K562 (cell line): ENCODE data around the gene PRODH2. TPM values are rescaled to one million over a fixed set of nuclear protein-coding genes. Genes with fewer than 3 reads are reported as not detected.

Experiments used
- CCAR2 ChIP-seq: fragments of 200-400 bp; formaldehyde crosslinking; IDR thresholded peaks from 2 replicates; pipeline ENCODE4 v1.6.1; 2017; ENCODE audit warnings: mild to moderate bottlenecking, low read depth, low read length
- CTBP1 ChIP-seq: fragments of 450-650 bp; IDR thresholded peaks from 2 replicates; pipeline ENCODE4 v1.6.1; 2016; ENCODE audit warnings: borderline replicate concordance
- CXXC5 ChIP-seq: fragments of 250-450 bp; sonication (Bioruptor Pico); IDR thresholded peaks from 2 replicates; pipeline ENCODE4 v1.8.0; 2022; ENCODE audit warnings: inconsistent platforms, mild to moderate bottlenecking, moderate library complexity
- ELF4 ChIP-seq: fragments of 450-650 bp; formaldehyde crosslinking; IDR thresholded peaks from 2 replicates; pipeline ENCODE4 v1.4.0; 2022; ENCODE audit warnings: missing genetic modification characterization
- EP300 ChIP-seq: IDR thresholded peaks from 2 replicates; pipeline ENCODE4 v1.6.1; 2012; ENCODE audit warnings: low read length, improper control_type of control experiment
- FOXP1 ChIP-seq: sonication (generic); formaldehyde crosslinking; IDR thresholded peaks from 2 replicates; pipeline ENCODE4 v1.8.0; 2022; ENCODE audit warnings: mild to moderate bottlenecking, missing genetic modification reagents
- GTF2E2 ChIP-seq: fragments of 200-800 bp; sonication (Bioruptor generic); IDR thresholded peaks from 2 replicates; pipeline ENCODE4 v1.6.1; 2016; ENCODE audit warnings: missing genetic modification characterization, missing compliant biosample characterization
- HDAC8 ChIP-seq: fragments of 450-650 bp; IDR thresholded peaks from 2 replicates; pipeline ENCODE4 v1.6.1; 2016; ENCODE audit warnings: mild to moderate bottlenecking, missing genetic modification characterization, moderate library complexity, missing compliant biosample characterization
- HMGN3 ChIP-seq: IDR thresholded peaks from 2 replicates; pipeline ENCODE4 v1.6.1; 2011; ENCODE audit warnings: borderline replicate concordance, low read depth, mild to moderate bottlenecking, mixed read lengths, low read length; ENCODE audit not compliant: insufficient read length; ENCODE audit errors: extremely low read depth
- ID3 ChIP-seq, 2 experiments: fragments of 250-450 bp in 1 of 2; fragments of 450-650 bp in 1 of 2; sonication (Bioruptor Pico) in 1 of 2; IDR thresholded peaks; 2 replicates each; pipeline versions ENCODE4 v1.6.1 to v1.8.0; 2016 to 2021; ENCODE audit warnings: mild to moderate bottlenecking in 2 of 2, moderate library complexity in 2 of 2, missing compliant biosample characterization in 1 of 2, missing genetic modification characterization in 1 of 2
- KAT2B ChIP-seq: IDR thresholded peaks from one replicate; pipeline ENCODE4 v1.6.1; 2012; ENCODE audit warnings: low read depth, mild to moderate bottlenecking, control low read depth, inconsistent platforms, low read length, moderate library complexity
- KLF13 ChIP-seq: fragments of 450-650 bp; IDR thresholded peaks from 2 replicates; pipeline ENCODE4 v1.6.1; 2016; ENCODE audit warnings: missing genetic modification characterization, low read depth, mild to moderate bottlenecking, missing compliant biosample characterization, moderate library complexity, borderline replicate concordance
- L3MBTL2 ChIP-seq: fragments of 450-650 bp; IDR thresholded peaks from 2 replicates; pipeline ENCODE4 v1.6.1; 2016; ENCODE audit warnings: mild to moderate bottlenecking, moderate library complexity
- MAFF ChIP-seq: IDR thresholded peaks from 2 replicates; pipeline ENCODE4 v1.6.1; 2012; ENCODE audit warnings: low read length, improper control_type of control experiment
- MCM2 ChIP-seq: fragments of 450-650 bp; IDR thresholded peaks from 2 replicates; pipeline ENCODE4 v1.6.1; 2017; ENCODE audit warnings: low read depth, mild to moderate bottlenecking
- MYNN ChIP-seq, 2 experiments: sonication (generic); formaldehyde crosslinking in 1 of 2; IDR thresholded peaks; 2 replicates each; pipeline versions ENCODE4 v1.5.0 to v1.6.1; 2016 to 2020; ENCODE audit warnings: antibody characterized with exemption in 1 of 2, missing genetic modification reagents in 1 of 2
- NKRF ChIP-seq: fragments of 450-650 bp; IDR thresholded peaks from 2 replicates; pipeline ENCODE4 v1.6.1; 2016; ENCODE audit warnings: borderline replicate concordance
- PKNOX1 ChIP-seq: fragments of 450-650 bp; IDR thresholded peaks from 2 replicates; pipeline ENCODE4 v1.6.1; 2016
- PML ChIP-seq: IDR thresholded peaks from 2 replicates; pipeline ENCODE4 v1.6.1; 2012; ENCODE audit warnings: low read length, inconsistent platforms
- POLR2A ChIP-seq: fragments of 450-650 bp; conservative IDR thresholded peaks from 2 replicates; pipeline ENCODE4 v1.6.1; 2016
- POLR2B ChIP-seq: fragments of 450-650 bp; IDR thresholded peaks from 2 replicates; pipeline ENCODE4 v1.6.1; 2018; ENCODE audit warnings: low read depth; ENCODE audit not compliant: partially characterized antibody
- ZNF12 ChIP-seq: sonication (generic); formaldehyde crosslinking; IDR thresholded peaks from 2 replicates; pipeline ENCODE4 v1.4.0; 2020; ENCODE audit warnings: mild to moderate bottlenecking, missing genetic modification reagents
- ZNF212 ChIP-seq: fragments of 450-650 bp; formaldehyde crosslinking; IDR thresholded peaks from 2 replicates; pipeline ENCODE4 v1.4.0; 2020; ENCODE audit warnings: mild to moderate bottlenecking
- ZNF41 ChIP-seq: fragments of 250-450 bp; sonication (Bioruptor Pico); conservative IDR thresholded peaks from 2 replicates; pipeline ENCODE4 v1.4.0; 2020; ENCODE audit warnings: mild to moderate bottlenecking
- ZNF764 ChIP-seq: fragments of 250-450 bp; sonication (Bioruptor Pico); IDR thresholded peaks from 2 replicates; pipeline ENCODE4 v1.4.0; 2020; ENCODE audit warnings: low read depth, mild to moderate bottlenecking, moderate library complexity
- polyA plus RNA-seq, 8 experiments: library from polyadenylated mRNA; depleted of rRNA in 4 of 8; stranded (reverse) in 5 of 8; unstranded in 3 of 8; fragments of >200 nt; fragmentation: Nextera tagmentation in 2 of 8; fragmentation: Illumina TruSeq in 1 of 8; extraction: Ambion mirVana in 2 of 8; extraction: Trizol in 1 of 8; gene quantifications; 2 replicates each; pipeline versions ENCODE4 v1.2.1 to v1.2.3, GENCODE V29; 2011 to 2014; ENCODE audit warnings: inconsistent platforms in 1 of 8, missing spikeins in 1 of 8
- total RNA-seq, 7 experiments: library from RNA; depleted of rRNA in 6 of 7; stranded (reverse); fragments of >200 nt in 6 of 7; fragmentation: Illumina TruSeq in 2 of 7; extraction: Trizol in 2 of 7; gene quantifications; 2 replicates each; pipeline versions ENCODE4 v1.2.1 to v1.2.3, GENCODE V29; 2011 to 2021; ENCODE audit warnings: low replicate concordance in 1 of 7

PRODH2 gene
- total and polyA plus RNA-seq, 9 of the 15 experiments (the other 6 are each of a cell fraction or from before 2014, with no cell fraction given), result not detected

DNA sequence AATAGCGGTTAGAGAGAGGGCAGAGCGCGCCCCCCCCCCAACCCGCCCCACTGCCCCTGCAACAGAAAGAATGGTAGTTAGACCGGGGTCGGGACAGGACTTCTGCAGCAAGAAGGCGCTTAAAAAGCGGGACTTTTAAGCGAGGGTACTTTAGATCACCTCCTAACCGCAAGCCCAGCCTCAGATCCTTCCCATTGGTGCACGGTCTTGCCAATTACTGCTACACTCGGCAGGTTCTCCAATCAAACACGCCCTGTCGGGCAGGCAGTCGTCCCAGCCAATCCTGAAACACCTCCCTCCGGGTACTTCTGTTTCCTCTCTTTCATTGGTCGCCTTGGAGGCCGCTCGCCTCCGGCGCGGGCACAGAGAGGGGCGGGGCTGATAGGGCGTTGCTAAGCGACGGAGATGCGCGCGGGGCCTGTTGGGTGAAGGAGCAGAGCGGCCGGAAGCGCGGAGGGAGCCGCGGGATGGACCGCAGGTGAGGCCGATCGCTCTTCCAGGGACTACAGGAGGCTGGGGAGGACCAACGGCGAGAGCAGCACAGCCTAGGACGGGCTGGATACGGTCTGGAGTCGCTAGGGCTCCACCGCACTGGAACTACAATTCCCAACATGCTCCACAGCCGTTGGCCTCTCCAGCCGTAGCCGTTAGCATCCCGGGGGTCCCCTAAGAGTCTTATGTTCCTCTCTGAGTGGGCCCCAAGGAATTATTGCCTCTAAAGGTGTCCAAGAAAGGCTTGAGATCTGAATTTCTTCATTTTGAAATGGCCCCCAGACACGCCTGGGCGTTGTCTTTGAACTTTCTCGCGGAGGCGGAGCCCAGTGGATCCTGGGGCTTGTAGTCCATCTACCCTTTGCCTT is 54.7 kb downstream of the PRODH2 start, which contains the start of gene PROSER3 (continued):
- TF ChIP-seq PKNOX1 (peak; percentile 100), PML (peak; percentile 55; the same call in 1 of the 2 replicates), ZNF41 (0 out of 2 replicates have a peak, but pooled peaks have one; percentile 29), HMGN3 (peak; percentile 24), ID3 (CRISPR knock-in tag; IDR thresholded peaks at IDR 0.05) (no peak), ID3 (tag; IDR thresholded peaks at IDR 0.05) (peak; percentile 44; the same call in 1 of the 2 replicates), POLR2A (peak; percentile 88), KAT2B (no peak), CTBP1 (peak; percentile 80; the same call in 1 of the 2 replicates), MAFF (0 out of 2 replicates have a peak, but pooled peaks have one; percentile 6), L3MBTL2 (peak; percentile 60), MCM2 (no peak), EP300 (no peak), ELF4 (CRISPR knock-in tag) (0 out of 2 replicates have a peak, but pooled peaks have one; percentile 20), FOXP1 (peak; percentile 79; the same call in 1 of the 2 replicates), ZNF12 (CRISPR knock-in tag) (peak; percentile 33; the same call in 1 of the 2 replicates), CXXC5 (CRISPR knock-in tag) (peak; percentile 74), CCAR2 (no peak), NKRF (peak; percentile 22; the same call in 1 of the 2 replicates), POLR2B (peak; percentile 60), KLF13 (tag) (0 out of 2 replicates have a peak, but pooled peaks have one; percentile 37), ZNF212 (CRISPR knock-in tag) (peak; percentile 54; the same call in 1 of the 2 replicates), ZNF764 (CRISPR knock-in tag) (no peak), MYNN (IDR thresholded peaks at IDR 0.05) (peak; percentile 97), MYNN (CRISPR knock-in tag; IDR thresholded peaks at IDR 0.05) (no peak), HDAC8 (tag) (peak; percentile 70; the same call in 1 of the 2 replicates), GTF2E2 (tag) (peak; percentile 91)
